HuH-7 (cell line): ENCODE measurements around the gene MB.

Experiments used
- DNase-seq: peaks from one replicate; pipeline ENCODE4 v3.0.0; 2011; ENCODE audit warnings: low spot score

MB gene

DNA sequence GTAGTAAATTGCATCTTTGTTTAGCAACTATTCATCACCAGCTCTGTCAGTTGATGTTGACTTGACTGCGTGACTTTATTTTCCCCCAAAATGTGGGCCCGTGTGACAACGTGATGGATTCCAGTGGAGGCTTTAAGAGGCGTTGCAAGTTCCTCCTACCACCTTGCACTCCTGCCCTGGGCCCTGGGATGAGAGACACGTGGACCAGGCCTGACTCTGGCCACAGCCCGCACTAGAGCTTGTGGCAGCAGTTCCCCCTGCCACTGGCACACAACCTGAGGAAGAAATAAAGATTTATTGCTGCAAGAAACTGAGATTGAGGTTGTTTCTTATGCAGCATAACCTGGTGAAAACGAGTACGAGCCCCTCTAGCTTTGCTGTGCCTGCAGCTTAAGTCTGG is 44.6 kb downstream of the MB start:
- no peak for DNase-seq

DNA sequence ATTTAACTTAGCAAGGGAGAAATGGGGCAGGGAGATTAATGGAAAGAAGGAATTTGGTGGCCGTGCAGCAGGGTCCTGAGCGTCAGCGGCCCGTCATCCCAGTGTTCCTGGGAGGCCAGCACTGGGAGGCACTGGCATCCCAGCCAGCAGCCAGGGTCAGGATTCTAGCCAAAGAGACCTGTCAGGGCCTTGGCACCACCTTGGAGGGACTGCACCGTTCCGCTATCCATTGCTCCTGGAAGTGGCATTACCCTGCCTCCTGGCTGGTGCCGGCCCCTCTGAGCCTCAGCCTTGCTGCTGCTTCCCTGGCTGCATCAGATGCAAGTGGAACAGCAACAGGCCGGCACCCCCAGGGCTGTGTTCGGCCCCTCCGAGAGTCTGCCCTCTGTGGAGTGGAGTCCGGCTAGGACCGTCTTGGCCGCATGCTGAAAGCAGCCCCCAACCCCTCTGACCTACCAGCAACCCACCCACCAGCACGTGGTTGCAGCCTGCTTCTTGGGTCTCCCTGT is 46.4 kb downstream of the MB start:
- DNase-seq, result no peak

DNA sequence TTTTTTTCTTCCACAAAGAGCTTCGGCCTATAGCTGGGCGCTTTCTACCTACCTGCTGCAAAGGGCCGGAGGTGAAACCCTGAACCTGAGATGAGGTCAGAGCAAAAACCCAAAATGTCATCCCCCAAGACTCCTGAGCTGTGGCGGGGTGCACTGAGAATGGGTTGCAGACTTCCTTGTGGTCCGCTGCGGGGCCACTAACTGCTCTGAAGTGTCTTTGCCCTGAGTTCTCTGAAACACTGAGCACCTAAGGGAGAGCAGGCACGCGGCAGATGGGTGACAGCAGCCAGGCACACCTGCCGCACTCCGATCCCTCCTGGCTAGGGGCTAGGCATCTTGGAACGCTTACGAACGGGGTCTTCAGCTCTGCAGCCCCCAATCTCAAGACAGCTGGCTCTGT is 47.2 kb downstream of the MB start:
- no peak for DNase-seq

DNA sequence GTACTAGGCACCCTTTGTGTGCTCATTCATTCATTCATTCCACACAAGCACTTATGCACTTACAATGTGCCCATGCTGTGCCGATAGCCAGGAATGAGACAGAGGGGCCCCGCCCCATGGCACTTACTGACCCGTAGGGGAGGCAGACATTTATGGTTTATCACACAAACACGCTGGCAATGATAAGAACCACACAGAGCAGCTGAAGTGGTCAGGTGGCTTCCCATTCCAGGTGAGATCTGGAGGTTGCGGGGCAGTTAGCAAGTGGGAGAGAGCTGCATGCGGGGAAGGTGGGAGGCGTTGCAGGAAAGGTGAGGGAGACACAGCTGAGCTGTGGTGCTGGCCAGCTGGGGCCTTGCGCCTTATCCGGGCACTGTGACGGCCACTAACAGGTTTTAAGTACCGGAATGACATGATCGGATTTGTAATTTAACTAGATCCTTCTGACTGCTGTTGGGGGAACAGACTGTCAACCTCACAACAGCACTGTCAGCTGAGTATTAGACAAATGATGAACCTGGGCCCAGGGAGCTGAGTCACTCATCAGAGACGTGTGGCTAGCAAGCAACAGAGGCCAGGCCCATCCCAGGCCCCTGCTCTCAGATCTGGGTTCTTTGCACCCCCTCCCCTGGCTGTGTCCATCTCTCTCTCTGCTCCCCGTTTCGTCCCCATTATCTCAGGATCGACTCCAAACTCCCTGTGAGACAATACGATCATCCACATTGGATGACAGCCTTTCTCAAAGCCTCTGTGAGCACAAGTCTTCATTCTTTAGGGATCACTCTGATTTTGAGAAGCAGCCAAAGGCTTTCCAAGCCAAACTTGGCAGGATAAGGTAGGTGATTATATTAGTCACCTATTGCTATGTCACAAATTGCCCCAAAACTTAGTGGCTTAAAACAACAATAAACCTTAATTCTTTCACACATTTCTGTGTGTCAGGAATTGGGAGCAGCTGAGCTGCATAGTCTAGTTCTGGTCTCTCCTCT is 48.1 kb downstream of the MB start:
- DNase-seq, result no peak

DNA sequence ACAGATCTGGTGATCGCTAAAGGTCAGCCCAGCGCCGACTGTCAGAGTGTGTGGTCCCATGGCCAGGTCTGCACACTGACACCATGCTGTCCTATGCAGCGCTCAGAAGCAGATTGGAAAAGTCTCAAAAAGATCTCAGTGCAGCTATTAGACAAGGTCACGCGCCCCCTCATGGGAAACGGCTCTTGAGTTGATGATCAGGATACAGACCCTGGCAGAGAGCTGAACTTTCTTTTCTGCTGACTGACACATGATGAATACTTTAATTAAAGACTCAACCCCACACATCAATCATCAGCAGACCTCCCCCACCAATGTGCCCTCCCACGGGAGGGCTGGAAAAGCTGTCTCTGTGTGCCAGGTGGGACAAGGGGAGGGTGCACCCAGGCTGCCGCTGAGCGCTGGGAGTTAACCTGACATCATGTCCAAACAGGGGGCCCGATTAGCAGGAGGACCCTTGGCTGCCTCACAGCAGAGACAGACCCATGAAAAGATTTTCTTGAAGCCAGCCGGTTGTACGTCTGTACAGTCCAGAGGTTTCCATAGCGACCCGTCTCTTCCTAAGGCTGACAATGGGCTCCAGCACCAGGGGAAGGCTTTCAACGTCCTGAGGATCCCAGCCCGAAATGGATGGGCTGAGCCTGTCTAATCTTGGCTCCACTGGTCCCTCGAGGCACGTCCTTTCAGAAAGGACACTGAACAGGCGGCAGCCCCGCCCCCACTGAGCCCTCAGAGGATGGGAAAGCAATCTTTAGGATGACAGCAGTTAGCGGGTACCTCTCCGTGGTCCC is 49.6 kb downstream of the MB start:
- no peak for DNase-seq

DNA sequence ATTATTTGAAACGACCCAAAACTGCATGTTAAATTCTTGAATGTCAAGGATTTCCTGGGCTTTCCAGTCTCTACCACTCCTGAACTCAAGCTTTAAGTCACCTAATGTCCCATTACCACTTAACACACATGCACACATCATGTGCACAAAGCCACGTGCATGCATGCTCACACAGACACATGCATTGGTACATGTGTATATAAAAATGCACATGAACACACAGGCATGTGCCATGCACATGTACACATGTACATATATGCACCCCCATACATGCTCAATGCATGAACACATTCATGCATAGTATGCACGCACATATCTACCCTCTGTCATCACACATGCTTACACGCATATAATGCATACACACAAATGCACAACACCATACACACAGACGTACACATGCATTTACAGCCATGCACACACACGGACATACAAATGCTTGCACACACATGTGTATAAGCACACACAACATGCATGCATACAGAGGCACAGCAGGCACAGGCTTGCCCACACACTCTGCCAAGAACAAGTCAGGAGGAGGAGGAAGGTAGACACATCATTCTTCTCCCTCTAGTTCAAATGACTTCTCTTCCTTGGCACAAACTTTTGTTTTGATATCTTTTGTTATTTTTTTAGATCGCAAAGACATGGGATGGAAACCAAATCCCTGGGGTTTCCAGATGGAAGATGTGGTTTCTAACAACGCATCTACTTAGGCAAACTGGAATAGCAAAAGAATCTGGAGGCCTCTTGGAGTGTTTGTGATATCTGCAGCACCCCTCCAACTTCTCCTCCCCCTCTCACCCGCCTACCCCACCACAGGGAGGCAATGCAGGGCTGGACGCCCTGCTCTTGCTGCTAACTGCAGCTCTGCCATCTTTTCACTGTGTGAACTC is 51.9 kb downstream of the MB start:
- DNase-seq, result no peak

DNA sequence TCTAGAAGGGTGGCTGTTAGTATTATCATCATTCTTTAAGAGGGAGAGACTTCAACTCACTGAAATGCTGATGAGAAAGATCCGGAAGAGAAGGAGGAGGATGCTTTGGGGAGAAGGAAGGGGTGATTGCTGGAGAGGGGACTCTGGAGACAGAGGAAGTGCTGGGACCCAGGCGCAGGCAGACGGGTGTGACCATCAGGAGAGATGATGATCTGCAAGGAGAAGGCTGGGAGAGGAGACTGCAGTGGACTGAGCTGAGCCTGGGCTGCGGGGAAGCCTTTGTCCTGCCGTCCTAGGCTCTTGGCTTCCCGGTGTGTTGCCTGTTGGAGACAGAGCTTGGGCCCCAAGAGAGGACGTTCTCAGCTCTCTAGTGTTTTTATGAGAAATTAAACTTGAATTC is 53.9 kb downstream of the MB start:
- no peak for DNase-seq

DNA sequence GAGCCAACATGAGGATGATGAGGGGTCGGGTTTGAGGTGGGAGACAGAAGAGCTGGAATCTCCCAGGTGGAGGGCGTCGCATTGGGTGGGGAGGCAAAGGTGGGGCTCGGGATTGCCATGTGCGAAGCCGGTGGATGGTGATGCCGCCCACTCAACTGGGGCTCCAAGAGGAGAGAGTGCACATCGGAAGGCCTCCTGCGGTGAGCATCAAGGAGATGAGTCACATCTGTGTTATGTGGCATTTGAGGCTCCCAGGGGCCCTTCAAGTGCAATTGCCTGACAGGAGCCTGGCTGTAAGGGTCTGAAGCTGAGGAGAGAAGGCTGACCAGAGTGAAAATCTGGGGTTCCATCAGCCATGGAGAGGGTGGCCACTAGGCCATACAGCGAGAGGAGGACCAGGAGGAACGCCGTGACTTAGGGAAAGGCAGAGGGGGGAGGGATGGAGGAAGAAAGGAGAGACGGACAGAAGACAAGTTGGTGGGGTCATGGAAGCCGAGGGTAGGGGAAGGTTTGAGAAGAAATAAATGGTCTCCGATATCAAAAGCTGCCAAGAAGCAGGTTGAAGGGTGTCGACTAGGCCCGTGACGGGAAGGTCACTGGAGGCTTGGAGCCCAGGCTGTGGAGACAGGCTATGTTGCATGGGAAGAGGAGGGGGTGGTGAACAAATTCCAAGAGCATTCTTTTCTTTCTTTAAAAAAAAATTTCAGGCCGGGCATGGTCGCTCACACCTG is 55.2 kb downstream of the MB start:
- no peak for DNase-seq

DNA sequence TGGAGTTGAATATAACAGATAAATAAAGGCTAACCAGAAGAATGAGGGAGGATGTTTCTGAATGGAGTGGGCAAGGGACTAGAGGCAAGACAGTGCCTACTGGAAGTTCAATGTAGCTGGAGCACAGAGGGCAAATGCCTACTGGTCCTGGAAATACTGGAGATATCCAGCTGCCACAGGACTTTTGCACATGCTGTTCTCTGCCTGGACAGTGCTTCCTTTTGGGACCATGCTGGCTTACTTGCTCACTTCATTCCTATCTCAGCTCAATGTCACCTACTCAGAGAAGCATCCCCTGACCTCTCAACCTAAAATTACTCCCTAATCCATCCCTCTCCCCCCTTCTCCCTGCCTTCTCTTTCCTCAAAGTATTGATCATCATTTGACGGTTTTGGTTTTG is 56.3 kb downstream of the MB start:
- DNase-seq, result no peak

DNA sequence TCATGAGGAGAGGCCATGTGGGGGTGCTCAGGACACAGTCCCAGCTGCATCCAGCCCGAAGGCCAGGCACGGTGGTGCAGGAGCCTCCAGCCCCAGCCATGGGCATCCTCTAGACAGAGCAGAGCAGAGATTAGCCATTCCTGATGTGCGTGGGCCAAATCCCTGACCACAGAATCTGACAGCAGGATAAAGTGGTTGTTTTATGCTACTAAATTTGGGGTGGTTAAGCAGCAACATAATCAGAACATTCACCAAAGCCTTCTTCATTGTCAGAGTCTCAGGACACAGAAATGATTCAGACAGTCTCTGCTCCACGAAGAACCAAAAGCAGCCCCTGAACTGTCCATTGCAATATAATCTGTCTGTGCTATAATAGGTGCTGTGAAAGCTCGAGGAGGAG is 56.8 kb downstream of the MB start:
- no peak for DNase-seq

DNA sequence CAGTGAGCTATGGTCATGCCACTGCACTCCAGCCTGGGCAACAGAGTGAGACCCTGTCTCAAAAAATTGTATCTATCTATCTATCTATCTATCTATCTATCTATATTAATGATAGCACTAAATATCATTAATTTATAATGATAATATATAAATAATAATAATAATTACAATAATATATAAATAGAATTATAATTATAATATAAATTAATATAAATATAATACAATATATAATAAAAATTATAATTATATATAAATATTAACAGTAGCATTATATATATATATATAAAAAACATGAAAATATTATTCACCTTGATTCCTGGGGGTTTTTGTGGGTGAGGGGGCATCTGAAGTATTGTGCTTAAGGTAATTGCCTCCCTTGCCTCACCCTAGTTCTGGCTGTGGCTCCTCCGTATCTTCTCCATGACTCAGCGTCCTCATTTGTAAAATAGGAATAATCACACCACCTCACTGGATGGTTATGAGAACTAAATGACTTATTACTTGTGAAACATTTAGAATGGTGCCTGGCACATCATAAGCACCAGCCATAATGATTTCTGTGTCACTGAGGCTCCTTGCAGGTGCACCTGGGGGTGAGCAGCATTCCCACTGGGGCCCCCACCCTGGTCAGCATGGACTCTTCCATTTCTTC is 57.6 kb downstream of the MB start:
- no peak for DNase-seq

DNA sequence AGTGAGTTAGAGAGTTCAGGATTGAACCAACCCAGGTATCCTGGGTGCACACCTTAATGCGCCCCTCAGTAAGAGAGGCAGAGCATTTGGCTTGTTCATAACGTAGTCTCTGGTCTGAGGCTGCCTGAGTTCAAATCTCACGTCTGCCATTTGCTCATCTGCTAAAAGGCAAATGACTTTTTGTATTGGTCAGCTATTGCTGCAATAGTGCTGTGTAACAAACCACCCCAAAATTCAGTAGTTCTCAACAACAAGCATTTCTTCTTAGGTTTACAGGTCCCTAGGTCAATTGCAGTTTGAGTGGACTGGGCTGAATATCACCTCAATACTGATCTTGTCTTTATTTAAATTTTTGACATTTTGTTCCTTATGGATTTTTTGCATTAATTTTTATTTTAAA is 58.4 kb downstream of the MB start:
- DNase-seq, result no peak

DNA sequence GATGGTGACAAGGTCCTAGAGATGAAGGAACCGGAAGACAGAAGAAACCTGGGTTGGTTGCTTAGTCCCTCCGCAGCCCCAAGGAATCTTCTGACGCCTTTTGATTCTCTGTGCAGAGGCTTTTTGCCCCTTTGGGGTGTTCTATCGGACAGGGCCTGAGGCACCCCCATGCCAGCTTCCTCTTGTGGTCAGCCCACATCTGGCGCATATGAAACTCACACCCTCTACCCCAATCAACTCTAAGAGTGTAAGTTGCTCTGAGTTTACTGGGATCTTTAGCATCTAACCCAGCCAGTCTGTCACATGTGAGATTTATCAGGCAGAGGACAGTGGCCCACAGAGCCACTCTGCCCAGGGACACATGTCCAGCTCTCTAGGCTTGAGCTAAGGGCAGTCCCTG is 59.1 kb downstream of the MB start:
- DNase-seq, result no peak
